Cortex of kidney (tissue), 1 donor: ENCODE data around the gene BAK1.

Source experiments
- DNase-seq: peaks from one replicate; lab custom pipeline; 2025; lab: John Stamatoyannopoulos, UW

Gene BAK1

DNA sequence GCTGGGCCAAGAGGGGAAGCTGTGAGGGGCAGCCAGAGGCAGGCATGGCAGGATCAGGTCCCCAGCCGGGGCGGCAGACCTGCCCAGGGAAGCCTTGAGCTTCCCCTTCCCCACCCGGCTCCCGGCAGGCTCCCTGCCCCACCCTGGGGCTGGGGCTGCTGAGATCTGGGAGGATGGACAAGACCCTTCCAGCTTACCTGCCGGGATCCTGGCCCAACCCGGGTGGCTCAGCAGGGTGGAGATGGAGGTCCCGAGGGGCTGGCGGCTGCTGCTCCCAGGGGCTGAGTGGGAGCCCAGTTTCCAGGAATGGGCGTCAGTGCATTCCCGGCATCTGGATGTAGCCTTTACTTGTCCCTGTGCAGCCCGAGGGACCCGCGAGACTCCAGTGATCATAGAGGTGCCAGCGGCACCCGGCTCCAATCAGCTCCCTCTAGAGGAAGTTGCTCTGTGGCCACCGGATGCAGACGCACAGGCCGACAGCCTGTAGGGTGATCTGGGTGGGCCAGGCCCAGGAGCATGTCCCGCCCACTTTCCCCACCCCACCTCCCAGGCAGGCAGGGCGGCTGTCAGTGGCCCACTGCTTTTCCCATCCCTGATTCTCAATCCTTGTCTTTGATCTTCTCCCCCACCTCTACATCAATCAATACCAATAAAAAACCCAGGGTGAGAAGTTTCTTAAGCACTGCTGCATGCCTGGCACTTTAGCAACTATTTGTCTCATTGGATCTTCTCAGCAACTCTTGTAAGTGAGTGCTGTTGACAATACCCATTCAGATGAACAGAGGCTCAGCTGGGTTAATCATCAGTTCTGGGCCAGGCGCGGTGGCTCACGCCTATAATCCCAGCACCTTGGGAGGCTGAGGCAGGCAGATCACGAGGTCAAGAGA, at the start of gene BAK1:
Gene BAK1, minus strand, starts transcription at position 449 of the 887 bp plus-strand sequence. CDS start 2,672 bp downstream, outside the sequence.
- DNase-seq: no peak

DNA sequence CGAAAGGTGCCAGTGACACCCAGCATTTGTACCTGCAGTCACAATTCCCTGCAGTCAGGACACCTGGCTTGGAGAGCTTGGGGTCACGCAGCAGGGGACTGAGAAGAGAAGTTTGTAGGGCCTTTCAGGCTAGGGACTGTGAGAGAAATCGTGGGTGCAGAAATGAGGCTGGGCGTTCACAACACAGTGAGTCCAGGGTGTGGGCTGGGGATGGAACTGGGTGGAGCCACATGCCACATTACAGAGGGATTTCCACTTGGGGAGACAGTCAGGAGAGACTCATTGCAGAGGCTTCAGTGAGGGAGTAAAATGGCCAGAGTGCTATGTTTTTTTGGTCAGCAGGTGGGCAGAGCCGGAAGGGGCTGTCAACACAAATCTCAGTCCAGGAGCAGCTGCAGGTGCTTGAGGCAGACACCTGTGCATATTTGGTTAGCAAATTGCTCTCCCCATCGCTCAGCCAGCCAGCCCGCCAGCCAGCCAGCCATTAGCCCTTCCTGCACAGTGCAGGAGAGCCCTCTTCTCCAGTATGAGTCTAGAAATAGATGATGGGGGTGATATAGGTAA, 48.4 kb upstream of the BAK1 start:
- DNase-seq: no peak

DNA sequence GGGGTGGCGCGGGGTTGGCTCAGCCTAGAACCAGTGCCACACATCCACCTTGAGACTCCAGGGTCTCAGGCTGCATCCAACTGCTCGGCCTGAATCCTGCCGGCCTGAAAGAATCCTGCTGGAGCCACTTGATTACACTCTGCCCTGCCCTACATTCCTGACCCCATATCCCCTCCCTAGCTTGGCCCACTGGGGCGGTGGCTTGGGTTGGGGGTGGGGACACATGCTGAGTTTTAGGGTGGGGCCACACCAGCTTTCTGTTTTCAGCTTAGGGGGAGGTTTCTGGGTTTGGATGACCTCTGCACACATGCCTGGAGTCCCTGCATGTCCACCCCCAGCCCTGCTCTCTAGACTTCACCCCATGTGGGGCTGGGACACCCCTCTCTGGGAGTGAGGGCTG, 47.8 kb upstream of the BAK1 start:
- no peak for DNase-seq

DNA sequence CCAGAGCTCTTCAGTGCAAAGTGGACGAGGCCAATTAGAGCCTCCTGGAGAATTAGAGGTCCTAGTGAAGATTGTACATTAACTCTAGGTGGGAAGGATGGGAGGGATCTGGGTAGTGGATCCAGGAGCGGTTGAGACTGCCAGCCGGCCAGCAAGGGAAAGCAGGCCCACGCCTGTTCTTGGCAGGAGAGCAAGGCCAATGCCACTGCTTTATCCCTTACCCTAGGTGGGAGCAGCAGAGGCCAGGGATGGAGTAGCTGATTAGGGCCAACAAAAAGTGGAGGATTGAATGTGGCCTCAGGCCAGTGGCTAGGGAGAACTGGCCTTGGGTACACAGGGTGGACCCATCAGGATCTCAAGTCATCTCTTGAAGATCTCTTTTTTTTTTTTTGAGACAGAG, 44.8 kb upstream of the BAK1 start:
- DNase-seq: no peak

DNA sequence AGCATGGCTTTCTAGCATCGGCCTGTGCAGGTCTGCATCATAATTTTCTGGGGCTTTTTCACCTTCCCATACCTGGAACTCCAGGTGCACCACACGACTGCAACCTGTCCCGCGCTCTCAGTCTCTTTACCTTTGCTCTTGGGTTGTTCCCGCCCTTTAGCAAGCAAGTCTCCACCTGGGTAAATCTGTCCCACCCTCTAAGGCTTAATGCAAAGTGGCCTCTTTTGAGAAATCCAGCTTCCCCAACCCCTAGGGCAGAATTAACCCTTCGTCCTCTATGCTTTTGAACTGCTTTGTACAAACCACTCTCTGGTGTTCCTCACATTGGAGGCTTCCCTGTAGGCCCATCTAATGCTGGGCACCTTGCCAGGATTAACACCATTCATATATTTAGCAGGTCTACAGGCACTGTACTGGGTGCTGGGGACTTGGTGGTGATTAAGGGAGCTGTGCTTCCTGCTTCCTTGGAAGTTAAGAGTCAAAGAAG, 43.9 kb upstream of the BAK1 start:
- no peak for DNase-seq

DNA sequence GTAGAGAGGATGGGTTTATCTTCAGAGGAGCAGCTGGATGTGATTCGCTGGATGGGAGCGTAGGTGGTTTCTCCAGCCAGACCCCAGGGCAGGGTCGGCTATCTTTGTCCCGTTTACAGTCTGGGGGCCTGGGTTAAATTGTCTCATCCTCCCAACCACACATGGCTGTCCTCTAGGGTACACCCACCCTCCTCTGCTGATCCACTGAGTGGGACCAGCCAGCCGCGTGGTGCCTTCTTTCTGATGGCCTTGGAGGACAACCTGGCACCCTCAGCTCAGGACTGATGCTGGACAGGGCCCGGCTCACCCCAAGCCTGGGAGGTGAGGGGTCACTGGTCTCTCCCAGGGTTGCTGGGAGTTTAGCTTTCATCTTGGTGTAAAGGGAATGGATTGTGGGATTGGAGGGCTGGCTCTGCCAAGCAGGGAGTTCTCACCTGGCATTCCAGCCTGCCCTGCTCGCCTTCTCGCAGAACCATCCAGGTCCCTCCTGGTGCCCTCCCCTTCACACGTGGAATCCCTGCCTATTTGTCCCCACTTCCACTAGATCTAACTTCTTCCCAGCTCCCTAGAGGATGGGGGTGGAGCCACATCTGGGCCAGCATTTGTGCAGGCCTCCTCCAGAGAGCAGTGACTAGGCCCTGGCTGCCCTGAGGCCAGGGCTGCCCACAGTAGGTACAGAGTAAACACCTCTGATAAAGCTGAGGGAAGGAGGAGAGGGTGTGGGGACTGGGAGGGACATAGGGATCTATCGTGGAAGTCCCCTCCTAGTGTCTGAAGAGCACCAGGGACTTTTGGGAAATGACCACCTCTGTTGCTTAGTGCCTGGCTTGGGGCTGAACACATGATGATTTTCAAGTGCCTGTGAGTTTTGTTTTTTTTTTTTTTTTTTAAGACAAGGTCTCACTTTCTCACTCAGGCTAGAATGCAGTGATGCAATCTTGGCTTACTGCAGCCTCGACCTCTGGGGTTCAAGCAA, 42.7 kb upstream of the BAK1 start:
- no peak for DNase-seq

DNA sequence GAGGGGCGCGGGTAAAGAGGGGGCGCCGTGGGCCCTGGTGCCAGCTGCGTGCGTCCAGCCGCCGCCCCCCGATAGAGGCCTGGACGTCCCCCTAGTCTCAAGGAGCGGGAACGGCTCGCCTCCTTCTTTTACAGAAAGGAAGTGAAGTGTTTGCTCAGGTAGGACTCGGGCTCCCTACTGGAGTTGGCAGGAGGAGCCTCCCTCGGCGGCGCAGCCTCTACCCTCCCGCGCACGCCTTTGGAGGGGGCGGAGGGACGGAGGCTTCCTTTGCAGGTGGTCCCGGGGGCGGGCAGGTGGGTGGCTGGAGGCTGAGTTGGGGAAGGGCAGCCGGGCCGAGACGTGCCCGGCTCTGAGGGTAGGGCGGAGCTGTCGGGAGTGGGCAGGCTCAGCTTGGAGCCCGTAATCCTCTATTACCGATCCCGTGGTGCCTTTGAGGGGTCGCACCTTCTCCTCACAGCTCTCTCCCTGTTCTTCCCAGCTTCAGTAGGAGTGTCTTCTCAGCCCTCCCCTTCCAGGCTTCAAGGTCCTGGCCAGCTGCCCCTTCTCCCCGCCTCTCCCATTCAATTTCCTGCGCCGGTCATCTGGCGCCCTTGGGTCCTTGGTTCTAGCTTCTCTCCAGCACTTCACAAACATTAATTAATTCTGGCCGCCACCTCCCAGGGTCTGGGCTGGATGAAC, 41.8 kb upstream of the BAK1 start:
- DNase-seq: no peak

DNA sequence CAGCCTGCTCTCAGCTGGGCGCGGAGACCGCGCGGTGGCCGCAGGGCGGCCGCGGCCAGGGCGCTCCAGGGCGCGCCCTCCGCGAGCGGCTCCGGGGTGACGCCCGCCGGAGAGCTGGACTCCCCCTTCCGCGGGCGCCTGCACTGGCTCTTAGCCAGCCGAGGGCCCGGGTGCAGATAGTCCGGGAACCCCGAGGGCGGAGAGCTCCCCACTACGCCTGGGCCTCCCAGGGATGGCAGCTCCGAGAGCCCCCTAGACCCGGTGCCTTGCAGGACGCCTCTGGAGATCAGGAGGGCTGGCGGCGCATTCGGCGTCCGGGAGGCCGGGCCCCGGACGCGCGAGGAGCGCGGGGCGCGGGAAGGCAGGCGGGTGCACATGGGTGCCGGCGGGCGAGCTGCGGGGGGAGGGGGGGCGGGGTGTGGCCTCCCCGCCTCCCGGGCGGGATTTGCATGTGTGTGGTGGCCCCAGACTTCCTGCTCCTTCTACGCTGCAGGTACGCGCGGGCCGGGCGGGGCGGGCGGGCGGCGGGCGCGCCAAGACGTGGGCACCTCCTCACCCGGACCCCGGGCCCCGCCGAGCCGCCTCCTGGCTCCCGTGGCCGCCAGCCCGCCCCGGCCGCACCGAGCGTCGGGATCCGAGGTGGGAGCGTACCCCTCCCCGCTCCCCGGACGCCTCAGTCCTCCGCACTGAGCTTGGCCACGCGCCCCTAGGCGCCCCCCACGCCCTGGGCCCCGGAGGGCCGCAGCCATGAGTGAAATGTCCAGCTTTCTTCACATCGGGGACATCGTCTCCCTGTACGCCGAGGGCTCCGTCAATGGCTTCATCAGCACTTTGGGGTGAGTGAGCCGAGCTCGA, 41.0 kb upstream of the BAK1 start, which contains the start of gene ITPR3:
Gene ITPR3, plus strand, starts transcription at position 467 of the 855 bp plus-strand sequence. Its CDS starts 281 bp downstream, at position 748.
- DNase-seq: no peak

DNA sequence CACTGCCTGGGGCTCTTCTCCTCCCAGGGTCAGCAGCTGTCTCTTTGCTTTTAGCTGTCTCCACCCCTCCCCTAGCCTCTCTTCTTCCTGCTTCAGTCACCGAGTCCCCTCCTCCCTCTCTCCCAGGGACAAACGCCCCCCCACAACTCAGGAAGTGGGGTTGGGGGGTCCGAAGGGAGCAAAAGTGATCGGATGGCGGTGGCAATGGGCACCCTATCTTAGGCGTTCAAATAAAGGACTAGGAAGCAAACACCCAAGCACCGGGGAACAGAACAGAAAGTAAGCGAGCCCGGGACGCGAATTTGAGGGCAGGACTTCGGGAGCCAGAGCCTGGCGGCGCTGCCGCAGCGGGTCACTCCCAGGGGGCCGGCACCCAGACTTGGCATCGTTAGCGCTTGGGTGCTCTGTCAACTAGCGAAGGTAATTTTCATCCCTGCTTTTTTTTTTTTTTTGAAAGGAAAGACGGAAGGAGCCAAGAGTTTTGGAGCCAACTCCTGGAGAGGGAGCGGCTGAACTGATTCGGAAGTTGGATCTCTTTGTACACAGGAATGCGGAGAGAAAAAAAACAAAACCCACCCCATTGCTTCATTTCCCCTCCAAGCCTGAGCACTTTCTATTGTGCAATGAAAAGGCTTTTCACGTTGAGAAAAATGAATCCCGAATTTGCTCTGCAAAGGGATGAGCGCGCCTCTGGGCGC, 40.2 kb upstream of the BAK1 start:
- DNase-seq: no peak

DNA sequence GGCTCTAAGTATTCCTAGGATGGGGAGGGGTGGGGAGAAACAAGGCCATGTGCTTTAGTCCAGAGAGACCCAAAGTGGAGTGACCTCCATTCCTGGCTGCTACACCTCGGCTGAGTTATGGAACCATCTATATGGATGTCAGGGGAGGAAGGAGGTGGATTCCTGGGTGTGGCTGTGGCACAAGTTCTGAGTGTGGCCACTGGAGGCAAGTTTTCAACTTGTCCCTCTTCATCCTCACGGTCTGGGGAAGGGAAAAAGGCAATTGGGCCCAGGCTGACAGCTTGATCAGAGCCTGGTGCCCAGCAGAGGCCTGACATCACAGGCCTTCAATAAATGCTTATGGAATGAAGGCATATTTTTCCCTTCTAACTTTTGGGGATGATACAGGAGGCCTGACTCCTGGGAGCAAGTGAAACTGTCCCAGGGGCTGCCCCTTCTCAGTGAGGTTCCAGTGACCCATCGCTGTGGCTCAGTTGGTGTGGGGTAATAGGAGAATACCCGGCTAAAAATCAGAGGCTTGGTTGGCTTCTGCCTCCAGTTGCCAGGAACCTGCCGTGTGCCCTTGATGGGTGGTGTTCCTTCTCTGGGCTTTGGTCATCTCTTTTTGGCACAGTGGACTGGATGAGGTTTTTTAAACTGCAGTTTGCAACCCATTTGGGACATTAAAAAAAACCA, 39.2 kb upstream of the BAK1 start:
- no peak for DNase-seq

DNA sequence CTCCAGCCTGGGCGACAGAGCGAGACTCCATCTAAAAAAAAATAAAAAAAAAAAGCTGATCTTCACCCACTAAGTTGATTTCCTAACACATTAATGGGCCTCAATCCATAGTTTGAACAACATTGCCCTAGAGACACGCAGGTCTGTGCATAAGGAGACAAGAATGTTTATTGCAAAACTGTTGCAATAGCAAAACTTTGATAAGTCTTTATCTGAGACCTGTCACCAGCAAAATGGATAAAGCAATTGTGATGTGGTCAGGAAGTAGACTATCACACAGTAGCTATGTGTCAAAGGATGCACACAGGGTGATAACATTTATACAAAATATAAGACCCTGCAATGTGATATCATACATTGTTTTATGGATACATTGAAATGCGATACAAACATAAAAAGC, 36.8 kb upstream of the BAK1 start:
- no peak for DNase-seq

DNA sequence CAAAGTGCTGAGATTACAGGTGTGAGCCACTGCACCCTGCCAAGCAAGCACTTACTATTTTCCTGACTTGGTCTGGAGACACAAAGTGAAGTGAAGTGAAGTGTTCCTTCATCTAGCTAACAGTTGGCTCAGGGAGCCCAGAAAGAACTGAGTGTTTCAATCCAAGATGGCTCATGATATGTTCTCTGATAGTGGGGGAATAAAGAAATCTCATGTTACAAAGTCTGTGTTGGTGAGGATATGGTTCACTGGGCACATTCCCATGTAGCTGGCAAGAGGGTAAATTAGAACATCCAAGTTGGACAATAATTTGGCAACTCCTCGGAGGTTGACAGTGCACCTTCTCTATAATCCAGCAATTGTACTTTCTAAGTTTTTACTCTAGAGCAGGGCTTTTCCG, 36.0 kb upstream of the BAK1 start:
- no peak for DNase-seq

DNA sequence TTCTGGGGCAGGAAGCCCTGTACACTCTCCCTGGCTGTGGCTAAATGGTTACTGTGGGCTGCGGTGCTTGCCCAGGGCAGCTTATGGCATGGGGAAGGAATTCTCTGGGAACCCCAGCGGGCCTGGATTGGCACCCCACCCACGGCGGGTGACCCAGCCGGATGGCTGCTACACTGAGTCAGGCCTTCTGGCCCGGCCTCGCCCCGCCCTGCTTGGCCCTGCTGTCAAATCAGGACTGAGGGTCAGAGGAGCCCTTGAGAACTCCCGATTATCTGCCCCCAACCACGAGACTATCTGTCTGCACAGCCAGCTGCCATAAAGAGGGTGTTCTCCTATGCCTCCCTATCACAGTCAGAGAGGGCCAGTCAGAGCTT, 33.7 kb upstream of the BAK1 start:
- DNase-seq: no peak

DNA sequence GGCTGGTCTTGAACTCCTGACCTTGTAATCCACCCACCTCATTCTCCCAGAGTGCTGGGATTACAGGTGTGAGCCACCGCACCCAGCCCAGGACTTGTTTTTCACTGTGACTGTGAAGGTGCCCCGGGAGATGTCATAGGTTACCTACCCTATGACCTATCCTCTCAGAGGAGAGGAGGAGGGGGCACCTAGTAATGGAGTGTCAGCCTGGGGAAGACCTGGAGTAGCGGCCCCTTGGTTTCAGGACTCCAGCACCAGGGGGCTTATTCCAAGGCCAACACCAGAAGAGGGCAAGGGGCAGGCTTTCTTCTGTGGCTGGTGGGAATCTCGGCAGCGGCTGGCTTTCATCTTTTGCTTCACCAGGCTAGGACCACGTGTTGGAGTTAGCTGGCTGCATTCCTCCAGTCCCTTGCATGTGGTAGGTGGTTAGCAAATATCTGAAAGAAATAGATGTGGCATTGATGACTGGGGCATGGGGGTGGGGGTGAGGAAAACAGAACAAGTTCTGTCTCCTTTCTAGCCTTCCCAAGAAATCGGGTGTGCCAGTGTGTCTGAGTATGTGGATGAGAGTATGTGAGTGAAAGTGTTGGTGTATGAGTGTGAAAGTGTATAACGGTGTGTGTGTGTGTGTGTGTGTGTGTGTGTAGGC, 33.2 kb upstream of the BAK1 start:
- no peak for DNase-seq

DNA sequence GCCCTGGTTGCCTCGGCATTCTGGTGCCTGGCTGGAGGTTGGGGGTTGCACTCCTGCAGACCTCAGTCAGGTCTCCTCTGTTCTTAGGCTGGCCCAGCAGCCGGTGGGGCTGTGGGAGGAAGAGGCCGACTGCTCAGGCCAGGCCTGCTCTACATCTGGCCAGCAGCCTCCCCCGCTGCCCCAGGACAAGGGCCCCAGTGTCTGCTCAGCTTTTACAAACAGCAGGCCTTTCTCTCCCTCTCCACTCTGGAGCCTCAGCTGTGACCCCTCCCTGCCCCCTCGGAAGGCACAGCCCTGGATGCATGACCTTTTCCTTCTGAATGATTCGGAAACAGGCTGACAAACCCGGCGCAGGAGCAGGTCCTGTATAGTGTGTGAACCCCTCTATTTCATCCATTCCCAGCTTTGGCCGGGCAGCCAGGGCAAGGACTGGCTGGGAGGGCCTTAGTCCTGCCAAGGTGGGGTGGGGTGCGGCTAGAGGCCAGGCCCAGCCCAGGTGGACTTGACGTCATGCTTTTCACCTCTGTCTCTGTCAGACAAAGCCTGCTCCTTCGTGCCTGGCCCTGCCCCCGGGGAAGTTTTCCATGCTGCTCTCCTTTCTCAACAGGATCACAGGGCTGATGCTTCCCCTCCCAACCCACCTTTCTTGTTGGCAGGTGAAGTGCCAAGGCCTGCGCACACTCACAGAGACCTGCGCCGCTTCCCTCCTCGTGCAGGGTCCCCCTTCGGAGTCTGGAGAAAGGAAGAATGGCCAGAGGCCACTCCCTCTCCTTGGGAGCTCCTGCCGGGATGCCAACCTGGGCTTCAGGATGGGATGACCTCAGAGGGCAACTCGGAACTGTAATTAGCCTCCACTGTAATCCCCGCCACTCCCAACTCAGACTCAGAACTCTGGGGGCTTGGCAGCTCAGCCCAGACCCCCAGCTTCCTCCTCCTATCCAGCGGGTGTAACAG, 31.0 kb upstream of the BAK1 start:
- DNase-seq: no peak

DNA sequence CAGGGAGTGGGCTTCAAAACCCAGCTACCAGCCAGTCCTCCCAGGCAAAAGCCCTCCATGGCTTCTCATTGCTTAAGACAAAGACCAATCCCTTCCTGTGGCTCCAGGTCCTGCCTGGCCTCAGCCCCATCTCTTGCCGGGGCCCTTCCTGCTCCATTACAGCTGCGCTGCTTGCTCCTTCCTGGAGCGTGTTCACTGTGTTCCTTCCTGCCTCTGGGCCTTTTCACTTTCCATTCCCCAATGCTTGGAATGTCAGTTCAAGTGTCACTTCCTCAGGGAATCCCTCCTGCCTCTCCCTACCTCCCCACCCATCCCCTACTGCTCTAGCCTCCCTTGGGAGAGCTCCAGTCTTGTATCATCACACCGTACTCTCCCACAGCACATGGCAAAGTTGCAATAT, 30.0 kb upstream of the BAK1 start:
- DNase-seq: no peak

DNA sequence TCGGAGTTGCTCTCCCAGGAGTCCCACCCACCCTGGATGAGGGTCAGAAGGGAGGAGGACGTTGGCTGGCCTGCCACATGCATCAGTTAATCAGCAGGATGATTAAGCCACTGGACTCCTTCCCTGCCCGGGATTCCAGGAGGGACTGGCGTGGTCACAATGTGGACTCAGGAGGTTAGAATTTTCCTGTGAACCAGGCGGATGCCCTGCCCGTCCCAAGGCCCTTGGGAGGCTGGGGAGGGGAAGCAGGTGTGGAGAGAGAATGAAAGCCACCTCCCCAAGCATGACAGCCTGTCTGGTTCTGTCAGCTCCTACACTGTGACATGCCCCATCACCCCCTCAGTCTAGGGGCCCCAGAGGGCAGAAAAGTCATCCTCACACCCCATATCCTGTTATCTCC, 29.5 kb upstream of the BAK1 start:
- DNase-seq: no peak

DNA sequence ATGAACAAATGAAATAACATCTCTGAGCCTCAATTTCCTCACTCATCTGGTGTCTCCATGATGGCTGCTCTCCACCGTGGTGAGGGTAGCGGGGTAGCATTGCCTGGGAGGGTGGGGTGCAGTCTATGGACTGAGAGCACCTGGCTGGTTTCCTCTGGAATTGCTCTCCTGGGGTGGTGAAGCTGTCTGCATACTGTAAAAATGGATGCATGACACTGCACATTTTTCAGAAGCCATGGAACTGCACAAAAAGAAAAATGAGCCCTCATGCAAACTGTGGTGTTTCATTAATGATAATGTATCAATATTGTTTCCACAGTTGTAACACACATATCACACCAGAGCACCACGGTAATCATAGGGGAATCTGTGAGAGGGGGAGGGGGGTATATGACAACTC, 28.9 kb upstream of the BAK1 start:
- DNase-seq: no peak
